HEK293 (cell line): ENCODE results near the gene BCL6B.

Experiments
- CTCF ChIP-seq: fragments of 450-650 bp; formaldehyde crosslinking; IDR thresholded peaks from 2 replicates; pipeline ENCODE4 v1.5.1; 2016; ENCODE audit warnings: missing biosample characterization, missing genetic modification characterization
- ZBTB10 ChIP-seq: fragments of 450-650 bp; formaldehyde crosslinking; IDR thresholded peaks from 2 replicates; pipeline ENCODE4 v1.5.1; 2016; ENCODE audit warnings: missing biosample characterization, missing genetic modification characterization
- ZNF558 ChIP-seq: fragments of 450-650 bp; formaldehyde crosslinking; IDR thresholded peaks from 2 replicates; pipeline ENCODE4 v1.5.1; 2016; ENCODE audit warnings: missing biosample characterization, missing genetic modification characterization
- ZNF623 ChIP-seq: fragments of 450-650 bp; formaldehyde crosslinking; IDR thresholded peaks from 2 replicates; pipeline ENCODE4 v1.5.1; 2016; ENCODE audit warnings: missing biosample characterization, missing genetic modification characterization
- ZNF626 ChIP-seq: fragments of 450-650 bp; sonication (Bioruptor Pico); formaldehyde crosslinking; IDR thresholded peaks from 2 replicates; pipeline ENCODE4 v1.5.1; 2018; ENCODE audit warnings: missing biosample characterization, missing genetic modification characterization, inconsistent platforms
- ZNF830 ChIP-seq: fragments of 450-650 bp; IDR thresholded peaks from 2 replicates; pipeline ENCODE4 v1.5.0; 2018; ENCODE audit warnings: missing biosample characterization, missing genetic modification characterization, low read depth, mild to moderate bottlenecking, moderate library complexity
- ZNF843 ChIP-seq: fragments of 450-650 bp; formaldehyde crosslinking; IDR thresholded peaks from 2 replicates; pipeline ENCODE4 v1.5.1; 2016; ENCODE audit warnings: missing biosample characterization, missing genetic modification characterization

- TF ChIP-seq ZNF623 (tag by site-specific recombination) = no peak
- no peak for TF ChIP-seq ZBTB10
- TF ChIP-seq ZNF843 = no peak
- TF ChIP-seq CTCF (tag by site-specific recombination) = no peak
- TF ChIP-seq ZNF558 (tag by site-specific recombination) = no peak
- no peak for TF ChIP-seq ZNF626 (tag by site-specific recombination)
- TF ChIP-seq ZNF830 (tag by site-specific recombination) = no peak
Measured at GRCh38 chr17:6994118-6994598, 28.7 kb upstream of the BCL6B start.
